ENCODE data around the gene C10orf67.

- TF ChIP-seq CTCF (IDR thresholded peaks at IDR 0.05; ENCODE audit: low read depth, low read length), result no peak
- no peak for TF ChIP-seq EZH2phosphoT487 (IDR thresholded peaks at IDR 0.05; ENCODE audit: low read depth)
These were observed 1.3 kb upstream of the C10orf67 start for GRCh38 chr10:23345861-23346260.
